D721Med (cell line): ENCODE results near the gene DGKI.

Source experiments
- DNase-seq: peaks from one replicate; pipeline ENCODE4 v3.0.0; 2011; ENCODE audit warnings: low spot score; ENCODE audit not compliant: insufficient read length
- FAIRE-seq: peaks from 2 replicates; lab custom pipeline; 2011; peaks lifted over from hg19 to GRCh38; lab: Jason Lieb, UNC
- TF ChIP-seq, protein P1 (sequence below): IDR thresholded peaks from 2 replicates; pipeline ENCODE4 v1.5.1; 2012; ENCODE audit warnings: mild to moderate bottlenecking, control low read depth; ENCODE audit not compliant: insufficient read depth; ENCODE audit errors: missing control alignments

Gene DGKI

DNA sequence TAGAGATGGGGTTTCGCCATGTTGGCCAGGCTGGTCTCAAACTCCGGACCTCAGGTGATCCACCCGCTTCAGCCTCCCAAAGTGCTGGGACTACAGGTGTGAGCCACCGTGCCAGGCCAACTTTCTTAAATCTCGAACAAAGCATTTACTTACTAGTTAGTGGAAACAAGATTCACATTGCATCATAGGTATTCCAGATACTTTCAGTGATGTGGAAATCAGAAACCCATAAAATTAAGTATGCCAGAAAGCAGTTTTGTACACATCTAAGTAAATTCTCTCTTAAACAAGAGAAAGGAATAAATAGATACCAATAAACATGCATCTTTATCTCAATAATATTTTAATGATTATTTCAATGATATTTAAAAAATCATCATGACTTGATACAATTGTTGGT is 75.5 kb downstream of the DGKI start:
- DNase-seq (no peak), FAIRE-seq (no peak)
- TF ChIP-seq, protein P1, sequence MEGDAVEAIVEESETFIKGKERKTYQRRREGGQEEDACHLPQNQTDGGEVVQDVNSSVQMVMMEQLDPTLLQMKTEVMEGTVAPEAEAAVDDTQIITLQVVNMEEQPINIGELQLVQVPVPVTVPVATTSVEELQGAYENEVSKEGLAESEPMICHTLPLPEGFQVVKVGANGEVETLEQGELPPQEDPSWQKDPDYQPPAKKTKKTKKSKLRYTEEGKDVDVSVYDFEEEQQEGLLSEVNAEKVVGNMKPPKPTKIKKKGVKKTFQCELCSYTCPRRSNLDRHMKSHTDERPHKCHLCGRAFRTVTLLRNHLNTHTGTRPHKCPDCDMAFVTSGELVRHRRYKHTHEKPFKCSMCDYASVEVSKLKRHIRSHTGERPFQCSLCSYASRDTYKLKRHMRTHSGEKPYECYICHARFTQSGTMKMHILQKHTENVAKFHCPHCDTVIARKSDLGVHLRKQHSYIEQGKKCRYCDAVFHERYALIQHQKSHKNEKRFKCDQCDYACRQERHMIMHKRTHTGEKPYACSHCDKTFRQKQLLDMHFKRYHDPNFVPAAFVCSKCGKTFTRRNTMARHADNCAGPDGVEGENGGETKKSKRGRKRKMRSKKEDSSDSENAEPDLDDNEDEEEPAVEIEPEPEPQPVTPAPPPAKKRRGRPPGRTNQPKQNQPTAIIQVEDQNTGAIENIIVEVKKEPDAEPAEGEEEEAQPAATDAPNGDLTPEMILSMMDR = no peak

DNA sequence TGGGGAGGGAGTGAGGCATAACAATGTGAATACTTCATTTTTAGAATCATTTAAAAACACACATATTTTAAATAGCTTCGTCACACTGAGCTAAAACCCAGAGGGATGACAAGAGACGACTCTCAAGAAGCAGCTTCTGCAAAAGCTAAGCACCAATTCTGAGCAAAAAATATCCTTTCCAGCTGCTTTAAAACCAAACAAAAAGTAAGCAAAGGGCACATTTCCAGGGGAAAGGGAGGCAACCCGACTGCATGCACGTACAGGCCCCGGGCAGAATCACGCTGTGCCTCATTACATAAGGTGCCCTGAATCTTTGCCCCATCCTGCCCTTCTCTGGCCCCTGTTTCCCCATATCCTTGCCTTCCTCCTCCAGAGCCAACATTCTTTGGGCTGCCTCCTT is 78.4 kb downstream of the DGKI start:
- TF ChIP-seq, protein P1 = no peak
- DNase-seq (no peak), FAIRE-seq (no peak)

DNA sequence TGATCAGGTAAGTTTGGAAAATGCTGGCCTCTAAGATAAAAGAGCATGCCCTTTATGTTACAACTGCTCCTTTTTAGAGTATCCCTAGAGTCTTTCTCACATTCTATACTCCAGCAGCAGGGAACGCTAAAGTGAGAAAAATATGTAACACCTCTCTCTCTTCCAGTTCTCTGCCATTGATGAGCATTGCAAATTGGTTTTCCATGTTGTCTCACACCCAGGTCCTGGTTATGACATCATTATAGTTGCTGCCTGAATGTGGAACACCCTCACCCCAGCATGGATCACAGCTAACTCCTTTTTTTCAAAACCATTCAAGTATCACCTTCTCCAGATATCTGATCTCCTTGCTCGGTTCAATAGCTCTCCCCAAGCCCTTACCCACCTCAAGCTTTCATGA is 84.4 kb downstream of the DGKI start:
- TF ChIP-seq, protein P1 = no peak
- DNase-seq = no peak
- FAIRE-seq = no peak

DNA sequence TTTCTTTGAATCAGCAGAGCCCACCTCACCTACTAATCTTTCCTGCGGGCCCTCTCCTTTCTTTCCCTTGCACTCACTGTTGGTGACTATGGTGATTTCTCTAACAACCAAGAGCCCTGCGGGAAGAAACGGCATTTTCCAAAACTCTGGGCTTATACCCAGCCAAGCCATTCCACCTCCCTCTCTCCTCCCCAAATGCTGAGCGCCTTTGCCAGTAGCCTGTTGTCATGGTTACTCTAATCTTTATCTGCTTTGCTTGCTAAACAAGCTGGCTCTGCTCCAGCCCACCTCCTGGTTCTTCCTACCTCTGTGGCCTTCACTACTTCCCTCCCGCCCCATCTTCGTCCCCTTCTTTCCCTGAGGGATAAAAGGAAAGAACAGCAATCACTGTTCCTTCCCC is 86.7 kb downstream of the DGKI start:
- DNase-seq (no peak), FAIRE-seq (no peak)
- TF ChIP-seq, protein P1 = no peak

DNA sequence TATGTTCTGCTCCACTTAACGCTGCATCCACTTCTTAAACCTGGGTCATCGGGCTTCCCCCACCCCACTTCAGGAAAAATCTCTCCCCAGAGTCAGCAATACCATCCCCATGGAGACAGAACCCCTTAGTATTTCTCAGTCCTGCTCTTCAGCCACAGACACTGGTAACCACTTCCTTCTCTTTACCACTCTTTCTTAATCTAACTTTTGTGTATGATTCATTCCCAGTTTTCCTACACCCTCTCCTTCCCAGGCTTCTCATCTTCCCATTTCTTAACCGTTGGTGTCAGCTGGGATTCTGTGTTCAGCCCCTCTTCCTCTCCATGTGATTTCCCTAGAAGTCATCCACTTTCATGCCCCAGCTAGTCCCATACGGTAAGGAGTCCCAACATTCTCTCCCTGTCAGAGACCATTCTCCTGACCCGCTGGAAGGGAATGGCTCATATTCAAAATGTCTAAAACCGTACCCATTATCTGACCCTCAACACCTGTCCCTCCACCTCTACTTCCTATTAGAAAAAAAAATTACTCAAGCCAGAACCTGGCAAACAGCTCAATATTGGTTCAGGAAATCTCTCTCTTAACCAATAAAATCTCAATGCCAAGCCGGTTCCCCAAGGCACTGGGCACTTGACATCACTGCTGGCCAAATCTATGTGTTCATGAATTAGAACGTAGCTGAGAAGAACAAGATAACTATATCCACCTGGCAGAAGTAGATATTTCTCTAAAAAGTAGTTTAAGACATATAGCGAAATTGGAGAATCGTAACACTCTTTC is 89.4 kb downstream of the DGKI start:
- TF ChIP-seq, protein P1 = no peak
- FAIRE-seq = no peak
- no peak for DNase-seq

DNA sequence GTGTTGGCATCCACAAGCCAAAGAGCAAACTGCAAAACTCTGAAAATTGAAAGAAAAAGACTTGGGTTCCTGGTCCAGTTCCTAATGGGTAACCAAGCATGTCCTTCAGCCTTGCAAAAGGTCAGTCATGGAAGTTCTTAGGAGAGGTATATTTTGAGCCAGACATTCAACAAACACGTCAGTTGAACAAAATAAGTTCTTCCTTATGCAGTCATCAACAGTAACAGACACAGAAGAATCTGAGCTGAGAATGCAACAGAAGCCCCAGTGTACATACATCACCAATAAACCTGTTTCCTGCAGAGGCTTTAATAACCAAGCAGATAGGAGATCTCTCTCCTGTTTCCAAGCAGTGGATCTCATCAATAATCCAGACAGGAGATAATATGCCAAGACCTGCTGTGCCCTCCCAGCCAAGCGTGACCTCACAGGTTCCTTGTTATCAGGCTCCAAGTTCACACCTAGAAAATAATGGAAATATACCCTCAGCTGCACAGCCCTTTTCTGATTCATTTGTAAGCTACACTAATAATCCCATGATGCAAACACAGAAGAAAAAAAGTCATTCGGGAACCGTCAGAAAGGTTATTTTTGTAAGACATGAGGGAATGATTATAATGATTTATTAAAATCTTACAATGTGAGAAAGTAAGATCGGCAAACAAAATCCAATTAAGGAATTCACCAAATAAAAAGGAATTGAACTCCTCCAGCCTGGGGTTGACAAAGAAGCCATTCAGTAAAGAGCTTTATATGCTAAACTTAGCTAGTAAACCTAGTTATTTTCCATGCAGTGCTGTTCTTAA is 90.7 kb downstream of the DGKI start:
- DNase-seq (no peak), FAIRE-seq (no peak)
- TF ChIP-seq, protein P1 = no peak

DNA sequence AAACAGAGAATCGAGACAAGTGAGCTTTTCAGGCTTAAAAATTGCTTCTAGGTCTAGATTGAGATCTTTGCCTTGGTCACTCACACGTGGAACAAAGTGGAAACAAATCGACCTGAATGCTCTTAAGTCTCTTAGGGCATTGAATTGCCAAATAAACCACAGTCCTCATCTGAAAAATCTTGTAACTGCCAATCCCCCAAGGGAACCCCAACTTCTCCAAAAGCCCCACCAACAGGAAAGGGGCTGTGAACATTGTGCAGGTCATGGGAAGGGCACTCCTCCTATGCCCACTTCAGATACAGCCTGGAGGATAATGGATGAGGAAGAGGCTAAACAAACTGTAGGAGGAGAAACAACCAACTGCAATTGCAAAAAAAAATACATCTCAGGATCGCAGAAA is 91.3 kb downstream of the DGKI start:
- DNase-seq (no peak), FAIRE-seq (no peak)

More for the DNA sequence above, 91.3 kb downstream of the DGKI start:
- TF ChIP-seq, protein P1 = no peak
